Prostate gland (tissue), 2 donors: ENCODE data around the gene C10orf90.

Source experiments
- CTCF ChIP-seq, 4 experiments: fragments of 200-600 bp in 2 of 4; fragments of 450-650 bp in 2 of 4; sonication (generic) in 2 of 4; IDR thresholded peaks; 1 replicate in 3 of 4; 2 replicates in 1 of 4; pipeline ENCODE4 v1.5.1; 2016 to 2019; ENCODE audit warnings: antibody characterized with exemption in 4 of 4, mild to moderate bottlenecking in 2 of 4, moderate library complexity in 2 of 4
- POLR2A ChIP-seq: fragments of 450-650 bp; IDR thresholded peaks from one replicate; pipeline ENCODE4 v1.6.1; 2016; ENCODE audit warnings: antibody characterized with exemption, mild to moderate bottlenecking

- TF ChIP-seq POLR2A (no peak), CTCF (IDR thresholded peaks at IDR 0.05) (no peak)
Measured at GRCh38 chr10:126375299-126375698, 295.2 kb downstream of the C10orf90 start.
